ENCODE data around the gene FAT1.

The FAT1 gene

GRCh38 chr4:186586205-186586604 is 137.5 kb downstream of the FAT1 start:
- in situ Hi-C loops (cut with HindIII; ENCODE audit: low sequenced_read_pairs): loop anchor here (5.0 kb wide), 3 partner anchors 34 to 289 kb away; no protein-coding TSS in a partner anchor

- in situ Hi-C loops (cut with HindIII; ENCODE audit: low sequenced_read_pairs): loop anchor here (5.0 kb wide), 3 partner anchors 33 to 288 kb away; no protein-coding TSS in a partner anchor
Observed at GRCh38 chr4:186584912-186585311, 138.7 kb downstream of the FAT1 start.

DNA sequence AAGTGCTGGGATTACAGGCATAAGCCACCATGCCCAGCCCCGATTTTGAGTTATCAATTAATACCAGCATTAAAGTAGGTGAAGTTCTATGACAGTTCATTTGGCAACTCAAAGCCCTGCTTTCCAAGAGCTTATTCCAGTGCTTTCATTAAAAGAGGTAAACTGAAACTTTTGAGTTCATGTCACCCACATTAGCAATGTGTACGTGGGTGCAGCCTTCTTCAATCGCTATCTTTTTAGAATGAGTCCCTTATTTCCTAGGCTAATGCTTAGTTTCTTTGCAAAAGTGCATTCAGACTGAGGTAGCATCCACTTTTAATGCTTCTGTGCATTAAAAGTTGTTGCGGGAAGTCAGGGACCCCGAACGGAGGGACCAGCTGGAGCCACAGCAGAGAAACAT is 142.2 kb downstream of the FAT1 start:
- in situ Hi-C loops (cut with HindIII; ENCODE audit: low sequenced_read_pairs): no loop called here

DNA sequence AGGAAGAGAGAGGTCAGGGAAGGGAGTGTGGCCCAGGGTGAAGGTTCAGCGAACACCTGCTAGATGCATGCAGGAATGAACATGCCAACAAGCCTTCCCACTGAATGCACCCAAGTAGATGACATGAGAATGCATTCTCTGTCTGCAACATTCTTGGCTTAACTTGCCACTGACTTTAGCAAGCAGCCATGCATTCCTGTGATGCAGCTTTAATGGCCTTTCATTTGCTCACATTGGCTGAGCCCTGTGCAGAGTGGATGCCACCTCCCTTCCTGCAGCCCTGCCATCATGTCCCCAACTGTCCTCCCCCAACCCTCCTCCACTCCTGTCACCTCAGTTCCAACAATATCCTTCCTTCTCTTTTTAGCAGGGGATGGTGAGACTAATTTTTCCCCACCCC is 143.0 kb downstream of the FAT1 start:
- in situ Hi-C loops (cut with HindIII; ENCODE audit: low sequenced_read_pairs): no loop called here

DNA sequence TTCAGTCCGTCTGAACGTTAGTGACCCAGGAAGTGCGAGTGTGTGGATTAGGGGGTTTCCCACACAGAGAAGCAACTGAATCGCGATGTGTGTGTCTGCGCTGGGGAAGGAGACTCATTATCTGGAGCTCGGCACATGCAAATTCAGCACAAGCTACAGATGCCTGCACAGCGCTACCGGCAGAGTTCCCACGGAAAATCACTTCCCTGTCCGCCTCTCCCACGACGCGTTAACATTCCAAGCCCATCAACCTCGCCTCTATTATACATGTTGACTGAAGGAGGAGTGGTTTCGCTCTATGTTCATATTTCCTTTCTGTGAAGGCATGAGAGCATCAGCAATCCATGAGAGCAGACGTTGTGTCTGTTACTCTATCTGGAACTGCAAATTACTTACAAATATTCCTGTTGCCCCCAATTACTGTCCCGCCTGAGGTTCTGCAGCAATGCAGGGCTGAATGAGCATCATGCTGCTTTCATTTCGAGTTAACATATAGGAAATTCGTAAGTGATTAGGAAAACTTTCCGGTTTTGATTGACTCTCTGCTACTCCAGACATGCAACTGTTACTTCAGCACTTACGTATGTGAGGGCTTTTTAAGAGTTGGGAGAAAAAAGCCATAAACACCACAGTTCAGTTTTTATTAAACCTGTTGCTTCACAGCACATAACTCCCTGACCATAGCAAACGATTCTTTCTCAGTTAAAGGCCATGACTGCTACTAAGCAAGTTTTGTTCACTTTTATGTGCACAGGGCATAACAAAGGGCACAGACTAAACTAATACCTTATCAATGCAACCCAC is 153.3 kb downstream of the FAT1 start:
- in situ Hi-C loops (cut with HindIII; ENCODE audit: low sequenced_read_pairs): no loop called here

- in situ Hi-C loops (cut with HindIII; ENCODE audit: low sequenced_read_pairs): no loop called here
Observed at GRCh38 chr4:186569533-186570192, 154.0 kb downstream of the FAT1 start.

GRCh38 chr4:186566068-186566467 is 157.6 kb downstream of the FAT1 start:
- in situ Hi-C loops (cut with HindIII; ENCODE audit: low sequenced_read_pairs): no loop called here

DNA sequence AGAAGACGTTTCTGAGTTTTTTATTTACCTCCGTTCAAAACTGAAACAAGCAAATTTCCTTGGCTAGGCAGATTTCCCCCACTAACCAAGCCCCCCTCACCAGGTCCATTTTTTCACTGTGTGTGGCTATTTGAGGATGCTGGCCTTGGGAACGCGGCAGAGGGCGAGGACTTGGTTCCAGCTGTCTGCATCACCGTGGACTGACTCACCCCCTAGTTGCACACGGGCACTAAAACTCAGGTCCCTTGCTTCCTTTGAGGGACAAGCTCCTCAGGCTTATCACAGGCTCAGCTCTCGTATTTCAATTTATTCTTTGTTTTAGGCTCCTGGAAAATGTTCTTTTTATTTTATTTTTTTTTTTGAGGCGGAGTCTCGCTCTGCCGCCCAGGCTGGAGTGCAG is 159.9 kb downstream of the FAT1 start:
- in situ Hi-C loops (cut with HindIII; ENCODE audit: low sequenced_read_pairs): no loop called here

GRCh38 chr4:186561748-186562147 is 161.9 kb downstream of the FAT1 start:
- in situ Hi-C loops (cut with HindIII; ENCODE audit: low sequenced_read_pairs): no loop called here

GRCh38 chr4:186560647-186561046 is 163.0 kb downstream of the FAT1 start:
- in situ Hi-C loops (cut with HindIII; ENCODE audit: low sequenced_read_pairs): no loop called here

GRCh38 chr4:186557486-186557885 is 166.2 kb downstream of the FAT1 start:
- in situ Hi-C loops (cut with HindIII; ENCODE audit: low sequenced_read_pairs): loop anchor here (5.0 kb wide), 1 partner anchor 55 kb away; no protein-coding TSS in a partner anchor

GRCh38 chr4:186557061-186557460 is 166.6 kb downstream of the FAT1 start:
- in situ Hi-C loops (cut with HindIII; ENCODE audit: low sequenced_read_pairs): loop anchor here (5.0 kb wide), 1 partner anchor 55 kb away; no protein-coding TSS in a partner anchor

DNA sequence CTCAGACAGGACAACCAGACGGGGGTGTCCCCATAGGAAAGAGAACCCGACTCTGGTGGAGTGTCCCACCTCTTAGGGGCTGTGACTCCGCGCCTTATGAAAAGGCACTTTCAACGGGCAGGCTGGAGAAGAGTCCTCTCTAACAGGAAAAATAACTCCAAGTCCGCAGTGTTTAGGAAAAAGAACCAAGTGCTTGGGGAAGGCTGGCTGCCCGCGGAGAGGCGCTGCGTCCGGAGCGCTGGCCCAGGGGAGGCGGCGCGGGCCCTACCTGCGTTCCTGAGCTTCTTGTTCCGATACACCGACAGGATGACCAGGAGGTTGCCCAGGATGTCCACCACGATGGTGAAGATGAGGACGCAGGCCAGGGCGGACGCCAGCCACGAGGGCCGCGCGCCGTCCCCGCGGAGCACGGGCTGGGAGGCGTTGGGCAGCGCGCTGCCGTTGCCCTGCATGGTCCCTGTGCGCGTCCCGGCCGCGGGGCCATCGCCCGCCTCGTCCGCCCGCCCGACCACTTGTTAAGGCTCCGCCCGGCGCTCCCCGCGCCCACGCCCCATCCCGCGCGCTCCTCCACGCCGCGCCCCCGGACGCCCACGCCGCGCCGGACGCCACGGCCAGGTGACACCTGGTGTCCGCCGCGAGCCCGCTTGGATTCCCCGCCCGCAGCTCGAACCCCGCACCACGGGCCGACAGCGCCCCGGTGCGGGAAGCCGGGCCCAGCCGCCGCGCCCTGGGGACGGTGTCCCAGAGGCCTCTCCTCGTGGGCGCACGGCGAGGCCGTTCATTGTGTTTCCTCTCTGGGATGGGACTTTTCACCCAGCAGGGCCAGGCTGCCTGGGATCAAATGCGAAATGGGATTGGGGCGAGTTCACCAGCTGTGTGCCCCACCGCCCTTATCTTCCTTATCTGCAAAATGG is 168.5 kb downstream of the FAT1 start, which contains the start of gene MTNR1A:
Gene MTNR1A (minus strand): TSS at position 654 of the 914 bp plus-strand sequence. CDS start 202 bp downstream, at position 452.
- in situ Hi-C loops (cut with HindIII; ENCODE audit: low sequenced_read_pairs): loop anchor here (5.0 kb wide), 3 partner anchors 32 to 73 kb away; no protein-coding TSS in a partner anchor

DNA sequence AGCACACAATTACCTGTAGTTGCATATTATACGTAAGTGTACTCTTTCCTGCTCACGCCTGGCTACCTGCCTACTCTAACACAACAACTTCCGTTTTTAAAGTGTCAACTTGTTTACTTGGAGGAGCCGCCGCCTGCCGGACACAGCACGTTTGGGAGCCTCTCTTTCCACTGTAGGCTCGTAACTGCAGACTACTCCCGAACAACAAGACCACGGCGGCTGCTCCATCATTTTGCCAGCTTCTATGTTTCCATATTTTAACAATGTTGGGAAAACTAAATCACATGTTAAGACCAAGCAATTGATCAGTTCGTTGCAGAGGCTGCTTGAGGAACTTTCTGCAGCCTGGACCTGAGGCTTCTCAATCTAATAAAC is 169.1 kb downstream of the FAT1 start:
- in situ Hi-C loops (cut with HindIII; ENCODE audit: low sequenced_read_pairs): loop anchor here (5.0 kb wide), 2 partner anchors 33 to 72 kb away; no protein-coding TSS in a partner anchor

GRCh38 chr4:186553717-186554116 is 169.9 kb downstream of the FAT1 start:
- in situ Hi-C loops (cut with HindIII; ENCODE audit: low sequenced_read_pairs): loop anchor here (5.0 kb wide), 2 partner anchors 34 to 71 kb away; no protein-coding TSS in a partner anchor

- in situ Hi-C loops (cut with HindIII; ENCODE audit: low sequenced_read_pairs): loop anchor here (5.0 kb wide), 2 partner anchors 35 to 70 kb away; no protein-coding TSS in a partner anchor
Observed at GRCh38 chr4:186551849-186552248, 171.8 kb downstream of the FAT1 start.

DNA sequence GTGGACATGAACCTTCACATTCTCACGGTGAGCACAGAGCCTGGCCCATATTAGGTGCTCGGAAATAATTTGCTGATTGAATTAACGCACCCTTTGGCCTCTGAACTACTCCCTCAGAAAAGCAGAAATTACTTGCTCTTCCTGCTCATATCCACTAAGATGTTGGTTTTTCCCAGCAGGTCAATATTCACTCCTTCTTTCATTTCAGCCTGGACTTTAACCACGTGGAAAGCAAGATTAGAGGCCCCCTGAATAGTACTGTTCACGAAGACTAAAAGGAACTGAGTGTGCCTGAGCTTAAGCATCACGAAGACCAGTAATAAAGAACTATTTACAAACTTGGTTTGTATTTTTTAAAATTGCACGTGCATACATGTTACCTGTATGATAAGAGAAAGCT is 178.2 kb downstream of the FAT1 start:
- in situ Hi-C loops (cut with HindIII; ENCODE audit: low sequenced_read_pairs): no loop called here

- in situ Hi-C loops (cut with HindIII; ENCODE audit: low sequenced_read_pairs): no loop called here
Observed at GRCh38 chr4:186543206-186543605, 180.4 kb downstream of the FAT1 start.

DNA sequence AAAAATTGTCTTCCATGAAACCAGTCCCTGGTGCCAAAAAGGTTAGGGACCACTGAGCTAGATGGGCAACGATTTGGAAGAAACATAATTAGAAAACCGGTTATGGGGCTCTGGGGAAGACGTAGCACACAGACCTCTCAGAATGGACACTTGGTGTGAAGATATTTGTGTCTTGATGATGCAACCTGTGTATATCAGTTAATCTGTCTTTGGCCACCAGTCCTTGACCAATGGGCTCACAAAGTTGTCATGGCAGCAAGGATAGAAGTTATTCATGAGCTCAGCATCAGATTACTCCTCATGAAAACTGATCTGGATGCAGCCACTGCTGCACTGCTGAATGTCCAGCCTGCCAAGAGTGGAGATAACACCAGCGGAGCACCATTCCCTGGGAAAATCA is 181.9 kb downstream of the FAT1 start:
- in situ Hi-C loops (cut with HindIII; ENCODE audit: low sequenced_read_pairs): no loop called here

- in situ Hi-C loops (cut with HindIII; ENCODE audit: low sequenced_read_pairs): no loop called here
Observed at GRCh38 chr4:186537843-186538521, 185.7 kb downstream of the FAT1 start.

Data from endothelial cell of hepatic sinusoid (primary cell).